Measurements from ENCODE around the gene SEBOX. TPM values are rescaled to one million over a fixed set of nuclear protein-coding genes. Genes with fewer than 3 reads are reported as not detected.

SEBOX gene
- total RNA-seq = not detected

- Histone ChIP-seq H3K9me3 (no peaks in the 10 kb centered on the region), H3K27ac (no peak within 1 kb of the TSS), H3K4me3 (no peak within 1 kb of the TSS), H3K36me3 (peaks cover 53% of the 10 kb centered on the region), H3K27me3 (no peaks in the 10 kb centered on the region), H3K4me1 (no peaks in the 10 kb centered on the region)
- DNase-seq (ENCODE audit: low spot score in 2 of 2) = no peak
- TF ChIP-seq POLR2AphosphoS5 (IDR thresholded peaks at IDR 0.05) (no peak), POLR2A (IDR thresholded peaks at IDR 0.05) (no peak), CTCF (IDR thresholded peaks at IDR 0.05) (no peak), EP300 (IDR thresholded peaks at IDR 0.05) (no peak)
- 94% methylated on average over 12 of the region's 13 CpGs for WGBS
Measured at GRCh38 chr17:28364665-28365363, at the start of gene SEBOX. Gene SEBOX (minus strand): TSS chr17:28365199. CDS start chr17:28365151, 48 bp downstream.

GRCh38 chr17:28413804-28414203 is 48.8 kb upstream of the SEBOX start:
- Histone ChIP-seq H3K27me3 (peaks cover 2% of the 10 kb centered on the region), H3K9me3 (no peaks in the 10 kb centered on the region), H3K4me1 (no peaks in the 10 kb centered on the region), H3K4me3 (no peak overlapping the region), H3K36me3 (no peaks in the 10 kb centered on the region), H3K27ac (no peak overlapping the region)
- DNase-seq (ENCODE audit: low spot score in 2 of 2) = no peak
- TF ChIP-seq CTCF (IDR thresholded peaks at IDR 0.05) (no peak), EP300 (IDR thresholded peaks at IDR 0.05) (no peak), POLR2AphosphoS5 (IDR thresholded peaks at IDR 0.05) (no peak), POLR2A (IDR thresholded peaks at IDR 0.05) (no peak)
- WGBS = 75% methylated on average over 7 of the region's 7 CpGs

- H3K4me1 ChIP-seq = no peaks in the 10 kb centered on the region
- no peak overlapping the region for H3K4me3 ChIP-seq
- no peak for TF ChIP-seq CTCF (IDR thresholded peaks at IDR 0.05)
- no peak for TF ChIP-seq POLR2AphosphoS5 (IDR thresholded peaks at IDR 0.05)
- no peak for TF ChIP-seq EP300 (IDR thresholded peaks at IDR 0.05)
- no peak for TF ChIP-seq POLR2A (IDR thresholded peaks at IDR 0.05)
- peaks cover 2% of the 10 kb centered on the region for H3K27me3 ChIP-seq
- no peak for DNase-seq (ENCODE audit: low spot score in 2 of 2)
- no peaks in the 10 kb centered on the region for H3K9me3 ChIP-seq
- 72% methylated on average over 3 of the region's 3 CpGs for WGBS
- no peaks in the 10 kb centered on the region for H3K36me3 ChIP-seq
- H3K27ac ChIP-seq = no peak overlapping the region
Measured at GRCh38 chr17:28412099-28412498, 47.1 kb upstream of the SEBOX start.

- TF ChIP-seq POLR2A (IDR thresholded peaks at IDR 0.05) = no peak
- H3K27me3 ChIP-seq = peaks cover 2% of the 10 kb centered on the region
- H3K4me3 ChIP-seq = no peak overlapping the region
- 92% methylated on average over 1 of the region's 1 CpG for WGBS
- no peaks in the 10 kb centered on the region for H3K36me3 ChIP-seq
- no peak overlapping the region for H3K27ac ChIP-seq
- no peak for DNase-seq (ENCODE audit: low spot score in 2 of 2)
- H3K4me1 ChIP-seq = peaks cover 22% of the 10 kb centered on the region
- no peaks in the 10 kb centered on the region for H3K9me3 ChIP-seq
Measured at GRCh38 chr17:28407974-28408306, 42.9 kb upstream of the SEBOX start.

- TF ChIP-seq CTCF (IDR thresholded peaks at IDR 0.05) = no peak
- TF ChIP-seq POLR2A (IDR thresholded peaks at IDR 0.05) = no peak
- TF ChIP-seq EP300 (IDR thresholded peaks at IDR 0.05) = no peak
- TF ChIP-seq POLR2AphosphoS5 (IDR thresholded peaks at IDR 0.05) = no peak
- 72% methylated on average over 4 of the region's 5 CpGs for WGBS
- peaks cover 2% of the 10 kb centered on the region for H3K27me3 ChIP-seq
- no peak overlapping the region for H3K4me3 ChIP-seq
- peaks cover 22% of the 10 kb centered on the region for H3K4me1 ChIP-seq
- H3K36me3 ChIP-seq = peaks cover under 1% of the 10 kb centered on the region
- no peaks in the 10 kb centered on the region for H3K9me3 ChIP-seq
- DNase-seq (ENCODE audit: low spot score in 2 of 2) = no peak
- no peak overlapping the region for H3K27ac ChIP-seq
Measured at GRCh38 chr17:28407130-28407973, 42.4 kb upstream of the SEBOX start.
